Measurements from ENCODE around the gene BAHD1.
A peak's percentile ranks its signal among the peaks of the same experiment; 100 is the strongest.

Gene BAHD1

GRCh38 chr15:40435710-40436089 lies 5.1 kb upstream of the BAHD1 start:
- H3K4me3 Mint-ChIP-seq: peak overlapping the region; percentile 10 to 46
- H3K27me3 Mint-ChIP-seq: peaks cover 45 to 46% of the 10 kb centered on the region in 2 donors
- H3K9me3 Mint-ChIP-seq: no peaks in the 10 kb centered on the region
- H3K36me3 Mint-ChIP-seq: no peaks in the 10 kb centered on the region
- DNase-seq (no peak), ATAC-seq (replicated peaks) (no peak)
- no peak overlapping the region for H3K27ac Mint-ChIP-seq
- peaks cover 32 to 46% of the 10 kb centered on the region in 2 donors for H3K4me1 Mint-ChIP-seq

GRCh38 chr15:40436116-40436891 lies 4.4 kb upstream of the BAHD1 start:
- Mint-ChIP-seq H3K4me3 (peak overlapping the region; percentile 69 to 80), H3K27me3 (peaks cover 45 to 46% of the 10 kb centered on the region in 2 donors), H3K36me3 (no peaks in the 10 kb centered on the region), H3K9me3 (no peaks in the 10 kb centered on the region), H3K27ac (peak overlapping the region; percentile 62), H3K4me1 (peaks cover 32 to 46% of the 10 kb centered on the region in 2 donors)
- no peak for ATAC-seq (replicated peaks)
- no peak for DNase-seq

- H3K27ac Mint-ChIP-seq: no peak overlapping the region
- ATAC-seq (replicated peaks) (no peak), DNase-seq (no peak)
- no peaks in the 10 kb centered on the region for H3K9me3 Mint-ChIP-seq
- H3K36me3 Mint-ChIP-seq: no peaks in the 10 kb centered on the region
- H3K4me1 Mint-ChIP-seq: peaks cover 32 to 46% of the 10 kb centered on the region in 2 donors
- peaks cover 45 to 46% of the 10 kb centered on the region in 2 donors for H3K27me3 Mint-ChIP-seq
- peak overlapping the region; percentile 66 to 80 for H3K4me3 Mint-ChIP-seq
These were observed 3.6 kb upstream of the BAHD1 start for GRCh38 chr15:40436892-40437751.

GRCh38 chr15:40437752-40438687 lies 2.7 kb upstream of the BAHD1 start:
- H3K27me3 Mint-ChIP-seq: peaks cover 45 to 46% of the 10 kb centered on the region in 2 donors
- ATAC-seq (replicated peaks): no peak
- no peak overlapping the region for H3K4me3 Mint-ChIP-seq
- no peaks in the 10 kb centered on the region for H3K36me3 Mint-ChIP-seq
- no peak for DNase-seq
- no peaks in the 10 kb centered on the region for H3K9me3 Mint-ChIP-seq
- no peak overlapping the region for H3K27ac Mint-ChIP-seq
- peaks cover 40 to 54% of the 10 kb centered on the region in 2 donors for H3K4me1 Mint-ChIP-seq

DNA sequence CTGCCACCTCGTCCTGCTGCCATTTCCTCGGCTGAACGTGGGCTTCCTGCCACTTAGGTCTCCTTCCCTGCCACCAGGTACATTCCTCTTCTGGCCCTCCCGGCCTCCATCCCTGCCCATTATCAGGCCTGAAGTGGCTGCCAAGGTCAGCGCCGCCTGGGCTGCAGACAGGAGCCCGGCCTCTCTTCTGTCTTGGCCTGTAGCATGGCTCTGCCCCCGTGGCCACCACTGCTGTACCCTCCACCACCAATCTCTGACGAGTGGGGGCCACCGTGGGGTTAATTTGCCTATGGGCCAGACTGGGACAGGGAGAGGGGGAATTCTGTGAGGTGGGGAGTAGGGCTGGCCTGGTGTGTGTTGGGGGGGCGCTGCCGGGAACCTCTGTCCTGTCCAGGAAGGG lies 2.0 kb upstream of the BAHD1 start:
- ATAC-seq (replicated peaks): no peak
- H3K4me3 Mint-ChIP-seq: no peak overlapping the region

DNA sequence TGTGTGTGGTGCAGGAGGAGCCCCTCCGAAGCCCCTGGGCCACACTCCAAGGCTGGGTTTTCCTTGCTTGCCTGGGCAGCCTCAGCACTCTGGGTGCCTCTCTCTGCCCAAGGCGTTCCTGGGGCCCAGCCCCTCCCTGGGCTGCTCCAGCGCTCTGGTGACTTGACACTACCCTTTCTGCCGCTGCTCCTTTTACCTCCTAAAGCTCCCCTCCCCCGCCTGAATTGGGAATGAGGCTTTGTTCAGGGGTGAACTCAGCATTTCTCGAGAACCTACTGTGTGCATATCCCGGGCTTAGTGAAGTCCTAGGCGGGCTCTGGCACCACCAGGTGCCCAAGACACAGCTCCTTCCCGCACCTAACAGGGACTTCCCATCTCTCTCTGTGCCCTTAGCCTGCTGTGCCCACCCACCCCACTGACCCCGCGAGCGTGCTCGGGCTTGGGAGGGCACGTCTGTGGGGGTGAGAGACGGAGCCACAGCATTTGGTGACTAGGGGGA lies 1.2 kb upstream of the BAHD1 start:
- Mint-ChIP-seq H3K9me3 (no peaks in the 10 kb centered on the region), H3K27ac (peak overlapping the region; percentile 92), H3K27me3 (peaks cover 45 to 46% of the 10 kb centered on the region in 2 donors), H3K4me3 (peak overlapping the region; percentile 85 to 94), H3K4me1 (peaks cover 53 to 69% of the 10 kb centered on the region in 2 donors), H3K36me3 (peaks cover 3% of the 10 kb centered on the region in 2 donors)
- no peak for ATAC-seq (replicated peaks)
- no peak for DNase-seq

More for the DNA sequence above, 2.0 kb upstream of the BAHD1 start:
- no peaks in the 10 kb centered on the region for H3K9me3 Mint-ChIP-seq
- H3K36me3 Mint-ChIP-seq: peaks cover 2% of the 10 kb centered on the region in 2 donors
- H3K27ac Mint-ChIP-seq: no peak overlapping the region
- H3K27me3 Mint-ChIP-seq: peaks cover 45 to 46% of the 10 kb centered on the region in 2 donors
- H3K4me1 Mint-ChIP-seq: peaks cover 45 to 61% of the 10 kb centered on the region in 2 donors
- no peak for DNase-seq

DNA sequence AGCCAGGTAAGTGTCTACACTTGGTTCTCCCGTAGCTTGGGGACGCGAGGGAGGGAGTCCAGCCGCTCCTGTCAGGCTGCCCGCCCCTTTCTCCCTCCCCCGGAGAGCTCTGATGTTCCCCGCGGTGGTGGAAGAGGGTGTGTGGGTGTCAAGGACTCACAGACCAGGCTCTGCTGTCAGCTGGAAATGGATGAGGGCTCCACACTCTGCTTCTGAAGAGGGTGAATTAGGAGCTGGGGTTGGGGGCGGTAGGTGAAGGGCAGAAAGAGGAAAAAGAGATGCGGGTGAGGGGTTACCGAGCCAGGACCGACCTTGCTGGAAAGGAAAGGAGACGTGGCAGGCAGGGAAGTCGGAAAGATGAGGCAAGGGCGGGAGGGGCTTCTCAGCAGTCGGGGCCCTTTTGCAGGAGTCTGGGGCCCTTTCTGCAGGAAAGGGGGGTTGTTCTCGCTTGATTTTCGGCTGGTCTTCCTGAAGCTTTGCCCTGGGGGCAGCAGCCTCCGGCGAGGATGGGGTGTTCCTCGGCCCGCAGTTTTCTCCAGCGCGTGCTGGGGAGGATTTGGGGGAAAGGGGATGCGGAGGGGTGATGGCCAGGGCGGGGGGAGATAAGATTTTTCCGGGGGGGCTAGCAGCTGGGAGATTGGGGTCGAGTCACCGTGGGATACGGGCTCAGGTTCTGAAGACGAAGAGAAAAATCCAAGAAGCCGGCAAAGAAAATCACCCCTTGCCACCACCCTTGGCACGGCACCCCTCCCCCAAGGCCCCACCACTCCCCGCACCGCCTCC lies 602 bp upstream of the BAHD1 start:
- DNase-seq (no peak), ATAC-seq (replicated peaks) (peak in 1 of 2 donors; percentile 7)
- H3K9me3 Mint-ChIP-seq: no peaks in the 10 kb centered on the region
- H3K4me3 Mint-ChIP-seq: peak overlapping the region; percentile 85 to 94
- H3K27me3 Mint-ChIP-seq: peaks cover 43 to 46% of the 10 kb centered on the region in 2 donors
- H3K36me3 Mint-ChIP-seq: peaks cover 3% of the 10 kb centered on the region in 2 donors
- peak overlapping the region; percentile 92 for H3K27ac Mint-ChIP-seq
- H3K4me1 Mint-ChIP-seq: peaks cover 57 to 75% of the 10 kb centered on the region in 2 donors

DNA sequence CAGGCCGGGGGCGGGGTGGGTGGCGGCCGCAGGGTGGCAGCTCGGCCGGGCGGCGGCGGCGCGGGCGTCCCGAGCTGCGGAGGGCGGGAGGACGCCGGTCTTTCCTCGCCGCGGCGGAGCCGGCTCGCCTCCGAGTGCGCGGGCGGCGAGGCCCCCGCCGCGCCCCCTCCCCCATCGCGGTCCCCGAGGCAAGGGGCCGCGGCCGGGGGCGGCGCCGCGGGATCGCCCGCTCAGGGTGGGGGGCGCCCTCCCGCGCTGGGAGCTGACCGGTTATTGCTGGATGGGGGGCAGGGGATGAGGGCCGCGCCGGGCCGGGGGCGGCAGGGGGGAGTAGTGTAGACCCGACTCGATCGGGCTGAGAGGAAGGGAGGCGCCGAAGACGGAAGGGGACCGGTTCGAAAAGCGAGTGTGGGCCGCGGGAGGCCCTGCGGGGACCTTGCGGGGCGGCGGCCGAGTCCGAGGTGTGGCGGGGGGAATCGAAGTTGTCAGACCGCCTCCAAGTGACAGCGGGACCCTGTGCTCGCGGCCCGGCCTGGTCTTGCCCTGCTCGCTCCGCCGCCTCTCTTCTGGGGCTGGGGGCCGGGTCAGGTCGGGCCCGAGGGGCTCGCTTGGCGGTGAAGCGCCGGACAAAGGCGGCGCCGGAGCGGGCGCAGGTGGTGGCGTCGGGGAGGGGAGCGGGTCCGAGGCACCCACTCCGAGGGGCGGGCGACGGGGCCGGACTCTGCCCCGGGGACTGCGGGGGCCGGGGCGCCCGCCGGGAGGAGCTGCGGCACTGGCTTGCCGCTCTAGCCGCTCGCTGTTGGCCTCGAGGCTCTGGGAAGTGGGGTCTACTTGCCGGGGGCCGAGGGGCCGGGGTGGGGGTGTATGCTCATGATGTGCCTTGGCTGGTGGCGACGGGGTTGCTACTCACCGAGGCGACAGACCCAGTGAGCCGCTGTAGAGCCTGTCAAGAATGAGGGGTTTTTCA lies 1.1 kb downstream of the BAHD1 start:
- peak overlapping the region; percentile 79 for H3K27ac Mint-ChIP-seq
- no peaks in the 10 kb centered on the region for H3K9me3 Mint-ChIP-seq
- H3K4me1 Mint-ChIP-seq: peaks cover 49 to 69% of the 10 kb centered on the region in 2 donors
- ATAC-seq (replicated peaks) (peak; percentile 3 to 8), DNase-seq (no peak)
- H3K27me3 Mint-ChIP-seq: peaks cover 26 to 32% of the 10 kb centered on the region in 2 donors
- H3K4me3 Mint-ChIP-seq: peak overlapping the region; percentile 89 to 92
- H3K36me3 Mint-ChIP-seq: peaks cover 3% of the 10 kb centered on the region in 2 donors

GRCh38 chr15:40443255-40443654 lies 2.5 kb downstream of the BAHD1 start:
- no peak overlapping the region for H3K27ac Mint-ChIP-seq
- H3K9me3 Mint-ChIP-seq: no peaks in the 10 kb centered on the region
- H3K4me3 Mint-ChIP-seq: peak overlapping the region in 1 of 2 donors; percentile 92
- peaks cover 12 to 18% of the 10 kb centered on the region in 2 donors for H3K27me3 Mint-ChIP-seq
- H3K4me1 Mint-ChIP-seq: peaks cover 40 to 55% of the 10 kb centered on the region in 2 donors
- ATAC-seq (replicated peaks) (no peak), DNase-seq (no peak)
- peaks cover 3% of the 10 kb centered on the region in 2 donors for H3K36me3 Mint-ChIP-seq

- DNase-seq (no peak), ATAC-seq (replicated peaks) (no peak)
- Mint-ChIP-seq H3K4me1 (peaks cover 34 to 52% of the 10 kb centered on the region in 2 donors), H3K27me3 (peaks cover 6 to 12% of the 10 kb centered on the region in 2 donors), H3K4me3 (no peak overlapping the region), H3K36me3 (peaks cover 3% of the 10 kb centered on the region in 2 donors), H3K27ac (no peak overlapping the region), H3K9me3 (no peaks in the 10 kb centered on the region)
These were observed 3.1 kb downstream of the BAHD1 start for GRCh38 chr15:40443846-40444245.

- Mint-ChIP-seq H3K27ac (no peak overlapping the region), H3K4me3 (no peak overlapping the region), H3K4me1 (peaks cover 34 to 52% of the 10 kb centered on the region in 2 donors), H3K9me3 (no peaks in the 10 kb centered on the region), H3K27me3 (peaks cover 0 to 4% of the 10 kb centered on the region in 2 donors), H3K36me3 (peaks cover 3% of the 10 kb centered on the region in 2 donors)
- no peak for DNase-seq
- ATAC-seq (replicated peaks): no peak
These were observed 4.0 kb downstream of the BAHD1 start for GRCh38 chr15:40444736-40445135.

DNA sequence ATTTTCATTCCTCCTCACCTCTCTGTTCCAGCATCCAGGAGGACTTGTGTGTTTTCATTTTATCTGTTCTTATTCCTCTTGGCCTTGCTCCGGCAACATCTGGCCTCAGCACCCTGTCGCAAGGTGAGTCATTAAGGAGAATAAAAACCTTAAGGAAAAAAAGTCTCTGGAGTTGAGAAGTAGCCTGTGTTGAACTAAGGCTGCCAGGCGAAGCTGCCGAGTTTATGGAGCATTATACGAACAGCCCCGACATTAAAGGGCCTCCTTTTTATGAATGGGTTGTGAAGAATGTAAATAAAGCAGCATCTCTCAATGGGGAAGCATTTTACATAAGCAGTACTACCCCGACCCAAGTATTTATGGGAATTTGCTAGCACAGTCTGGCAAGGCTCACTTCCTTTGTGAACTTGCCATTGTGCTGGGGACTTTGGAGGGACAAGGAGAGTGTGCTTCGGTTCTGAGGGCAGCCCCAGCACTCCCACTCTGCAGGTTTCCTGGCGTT lies 4.7 kb downstream of the BAHD1 start:
- no peaks in the 10 kb centered on the region for H3K9me3 Mint-ChIP-seq
- no peak overlapping the region for H3K27ac Mint-ChIP-seq
- peaks cover 35 to 53% of the 10 kb centered on the region in 2 donors for H3K4me1 Mint-ChIP-seq
- ATAC-seq (replicated peaks) (no peak), DNase-seq (no peak)
- no peaks in the 10 kb centered on the region for H3K27me3 Mint-ChIP-seq
- H3K36me3 Mint-ChIP-seq: peaks cover 3% of the 10 kb centered on the region in 2 donors
- H3K4me3 Mint-ChIP-seq: no peak overlapping the region
